GF-D8 (cell line): ENCODE results near the gene PPP1R15A.
"Not testable (repeated sequence)": the region's sequence is repeated elsewhere in the genome, so short reads cannot be mapped to it uniquely, and the experiment has no call there.

Source experiments
- DNase-seq: peaks from one replicate; lab custom pipeline; 2025; lab: John Stamatoyannopoulos, UW

Gene PPP1R15A

GRCh38 chr19:48915757-48916156 is 43.5 kb downstream of the PPP1R15A start:
- DNase-seq, result no peak

DNA sequence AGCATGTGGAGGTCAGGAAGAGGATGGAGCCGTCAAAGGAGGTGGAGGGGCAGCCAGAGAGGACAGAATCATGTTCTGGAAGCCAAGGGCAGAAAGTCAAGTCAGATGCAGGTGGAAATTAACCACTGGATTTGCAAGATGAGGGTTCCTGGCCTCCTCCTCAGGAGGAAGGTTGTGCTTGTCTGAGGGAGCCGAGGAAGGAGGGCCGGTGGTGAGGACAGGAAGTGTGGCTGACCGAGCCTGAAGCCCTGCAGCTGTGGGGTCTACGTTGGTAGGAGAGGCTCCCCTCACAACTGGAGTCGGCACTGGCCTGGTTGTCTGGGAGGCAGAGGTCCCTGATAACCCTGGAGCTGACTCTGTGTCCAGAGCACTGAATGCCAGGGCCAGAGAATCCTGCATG is 45.9 kb downstream of the PPP1R15A start:
- DNase-seq, result no peak

- DNase-seq, result no peak
Observed at GRCh38 chr19:48918801-48919247, 46.6 kb downstream of the PPP1R15A start.

DNA sequence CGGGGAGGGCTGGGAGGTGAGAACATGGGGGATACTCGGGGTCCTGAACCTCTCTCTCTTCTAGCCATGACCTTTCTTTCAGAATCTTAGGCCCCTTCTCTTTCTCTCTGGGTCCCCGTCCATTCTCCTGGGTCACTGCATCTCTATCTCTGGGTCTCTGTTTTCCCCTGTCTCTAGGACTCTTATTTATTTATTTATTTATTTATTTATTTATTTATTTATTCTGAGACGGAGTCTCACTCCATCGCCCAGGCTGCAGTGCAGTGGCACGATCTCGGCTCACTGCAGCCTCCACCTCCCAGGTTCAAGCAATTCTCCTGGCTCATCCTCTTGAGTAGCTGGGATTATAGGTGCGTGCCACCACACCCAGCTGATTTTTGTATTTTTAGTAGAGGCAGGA is 47.0 kb downstream of the PPP1R15A start:
- not testable (repeated sequence) for DNase-seq

GRCh38 chr19:48920949-48921348 is 48.7 kb downstream of the PPP1R15A start:
- DNase-seq, result no peak

GRCh38 chr19:48921721-48922500 is 49.7 kb downstream of the PPP1R15A start:
- DNase-seq, result no peak

DNA sequence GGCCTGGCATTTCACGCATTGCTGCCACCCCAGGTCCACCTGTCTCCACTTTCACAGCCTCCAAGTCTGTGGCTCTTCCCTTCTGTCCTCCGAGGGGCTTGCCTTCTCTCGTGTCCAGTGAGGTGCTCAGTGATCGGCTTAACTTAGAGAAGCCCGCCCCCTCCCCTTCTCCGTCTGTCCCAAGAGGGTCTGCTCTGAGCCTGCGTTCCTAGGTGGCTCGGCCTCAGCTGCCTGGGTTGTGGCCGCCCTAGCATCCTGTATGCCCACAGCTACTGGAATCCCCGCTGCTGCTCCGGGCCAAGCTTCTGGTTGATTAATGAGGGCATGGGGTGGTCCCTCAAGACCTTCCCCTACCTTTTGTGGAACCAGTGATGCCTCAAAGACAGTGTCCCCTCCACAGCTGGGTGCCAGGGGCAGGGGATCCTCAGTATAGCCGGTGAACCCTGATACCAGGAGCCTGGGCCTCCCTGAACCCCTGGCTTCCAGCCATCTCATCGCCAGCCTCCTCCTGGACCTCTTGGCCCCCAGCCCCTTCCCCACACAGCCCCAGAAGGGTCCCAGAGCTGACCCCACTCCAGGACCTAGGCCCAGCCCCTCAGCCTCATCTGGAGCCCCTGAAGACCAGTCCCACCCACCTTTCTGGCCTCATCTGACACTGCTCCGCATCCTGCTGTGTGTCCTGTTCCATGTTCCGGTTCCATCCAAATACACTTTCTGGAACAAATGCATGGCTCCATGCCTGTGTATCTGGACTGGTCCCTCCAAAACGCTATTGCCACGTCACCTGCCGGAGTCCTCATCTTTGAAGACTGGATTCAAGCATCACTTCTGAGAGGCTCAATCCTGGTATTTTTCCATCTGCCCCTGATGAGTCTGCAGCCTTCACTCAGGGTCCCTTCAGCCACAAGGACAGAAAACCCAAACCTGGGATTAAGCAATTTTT is 50.6 kb downstream of the PPP1R15A start:
- no peak for DNase-seq

GRCh38 chr19:48925240-48925843 is 53.1 kb downstream of the PPP1R15A start:
- DNase-seq, result no peak
